Ovary (tissue), 3 donors: ENCODE data around the gene DUSP7.

Experiments
- CTCF ChIP-seq, 3 donors: fragments of 450-650 bp in 2 of 3; fragments of 200-600 bp in 1 of 3; IDR thresholded peaks; one replicate each; pipeline versions ENCODE4 v1.5.1 to v1.8.0; 2016 to 2022; ENCODE audit warnings: antibody characterized with exemption in 3 of 3, mild to moderate bottlenecking in 1 of 3
- EP300 ChIP-seq: sonication (generic); formaldehyde crosslinking; IDR thresholded peaks from one replicate; pipeline ENCODE4 v1.6.1; 2017; ENCODE audit warnings: antibody characterized with exemption
- POLR2A ChIP-seq: fragments of 450-650 bp; IDR thresholded peaks from one replicate; pipeline ENCODE4 v1.6.1; 2017; ENCODE audit warnings: antibody characterized with exemption, mild to moderate bottlenecking, moderate library complexity
- donor health status: DM: no; HTN: no; CAD: no.

DNA sequence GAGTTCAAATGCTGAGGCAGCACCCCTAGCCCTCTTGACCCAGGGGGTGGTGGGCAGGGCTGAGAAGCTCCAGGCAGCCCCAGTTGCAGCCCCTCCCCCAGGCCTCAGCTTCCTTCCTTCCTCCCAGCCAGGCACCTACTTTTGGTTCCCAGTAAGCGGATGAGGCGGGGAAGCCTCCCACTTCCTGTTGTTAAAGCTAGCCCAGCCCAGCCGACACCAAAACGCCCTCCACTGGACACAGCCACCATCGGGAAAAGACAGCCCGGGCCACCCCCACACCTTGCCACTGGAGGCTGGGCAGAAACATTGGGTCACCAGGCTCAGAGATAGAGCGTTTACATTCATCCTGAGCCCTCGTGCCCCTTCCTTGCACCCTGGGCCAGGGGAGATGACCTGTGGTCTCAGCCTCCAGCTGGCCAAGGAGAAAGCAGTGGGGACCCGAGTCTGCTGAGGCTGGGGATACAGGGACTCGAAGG is 3.5 kb downstream of the DUSP7 start:
- TF ChIP-seq CTCF (IDR thresholded peaks at IDR 0.05) (peak in 2 of 3 donors; percentile 12 to 56), POLR2A (no peak), EP300 (no peak)
